HepG2 (cell line): ENCODE data around the gene INPP1. TPM values are rescaled to one million over a fixed set of nuclear protein-coding genes. Genes with fewer than 3 reads are reported as not detected.

Source experiments
- ATAC-seq: fragments of 200-7000 bp; cut with Tn5 transposase; 3 replicates; pipeline ENCODE4 v1.9.1; 2020; ENCODE audit warnings: mild to moderate bottlenecking, moderate library complexity
- BruUV-seq: library from RNA; stranded (reverse); fragments of 400-500 nt; replicated peaks from 2 replicates; lab custom pipeline; 2021; lab: Mats Ljungman, UMichigan
- CTCF ChIA-PET: fragments of 300-600 bp; formaldehyde crosslinking; extraction: SDS; loops from one replicate; lab custom pipeline; 2021; ENCODE audit warnings: low total read pairs, inconsistent platforms, low intra/inter-chr PET ratio; lab: Yijun Ruan, JAX
- POLR2A ChIA-PET: fragments of 350-600 bp; sonication (Branson Sonifier 250); formaldehyde crosslinking; loops from one replicate; lab custom pipeline; 2020; ENCODE audit warnings: antibody characterized with exemption, inconsistent platforms; lab: Yijun Ruan, JAX
- DNase-seq: peaks from one replicate; pipeline ENCODE4 v3.0.0-alpha.2; 2015; ENCODE audit warnings: low spot score
- FAIRE-seq: peaks from 3 replicates; lab custom pipeline; 2011; peaks lifted over from hg19 to GRCh38; lab: Jason Lieb, UNC
- H2AFZ ChIP-seq: one replicate; pipeline ENCODE4 v1.6.1; 2011; ENCODE audit warnings: low read length, inconsistent platforms
- H3K27ac ChIP-seq: fragments of 300-600 bp; 3 replicates; pipeline ENCODE4 v1.8.0; 2011; ENCODE audit warnings: mixed run types, mild to moderate bottlenecking, mixed read lengths, low read length, inconsistent platforms; ENCODE audit not compliant: insufficient read depth; ENCODE audit errors: extremely low read length
- H3K27me3 ChIP-seq, 2 experiments: fragments of 200-600 bp in 1 of 2; 2 replicates in 1 of 2; 3 replicates in 1 of 2; pipeline versions ENCODE4 v1.6.0 to v1.8.0; 2011; ENCODE audit warnings: low read length in 2 of 2, mild to moderate bottlenecking in 2 of 2, moderate library complexity in 2 of 2, inconsistent platforms in 1 of 2; ENCODE audit not compliant: insufficient read depth in 2 of 2, control insufficient read depth in 1 of 2
- H3K36me3 ChIP-seq, 2 experiments: fragments of 200-600 bp in 1 of 2; replicated peaks in 1 of 2; 2 replicates in 1 of 2; 3 replicates in 1 of 2; pipeline versions ENCODE4 v1.5.1 to v1.8.0; 2011; ENCODE audit warnings: low read length in 2 of 2, inconsistent platforms in 1 of 2; ENCODE audit not compliant: insufficient read depth in 2 of 2, control insufficient read depth in 1 of 2
- H3K4me1 ChIP-seq: 2 replicates; pipeline ENCODE4 v1.5.1; 2012; ENCODE audit warnings: low read length, inconsistent platforms; ENCODE audit not compliant: insufficient read depth
- H3K4me2 ChIP-seq: 2 replicates; pipeline ENCODE4 v1.6.0; 2011; ENCODE audit warnings: low read depth, low read length, inconsistent platforms
- H3K4me3 ChIP-seq, 3 experiments: fragments of 200-600 bp in 1 of 3; sonication (generic), shearing (Covaris generic) in 1 of 3; replicated peaks in 1 of 3; 2 replicates each; pipeline ENCODE4 v1.5.1; 2011 to 2016; ENCODE audit warnings: low read length in 3 of 3, inconsistent platforms in 2 of 3, low read depth in 2 of 3, mild to moderate bottlenecking in 2 of 3, control low read depth in 1 of 3, mixed read lengths in 1 of 3; ENCODE audit not compliant: insufficient read depth in 1 of 3
- H3K79me2 ChIP-seq: one replicate; pipeline ENCODE4 v1.6.1; 2011; ENCODE audit warnings: low read length, inconsistent platforms; ENCODE audit not compliant: insufficient read depth
- H3K9ac ChIP-seq: 2 replicates; pipeline ENCODE4 v1.6.0; 2011; ENCODE audit warnings: mild to moderate bottlenecking, low read depth, low read length, inconsistent platforms; ENCODE audit not compliant: insufficient read depth
- H3K9me3 ChIP-seq: 2 replicates; pipeline ENCODE4 v1.5.1; 2012; ENCODE audit warnings: mild to moderate bottlenecking, low read length
- H4K20me1 ChIP-seq: 2 replicates; pipeline ENCODE4 v1.6.0; 2011; ENCODE audit warnings: inconsistent platforms, mild to moderate bottlenecking, low read length, moderate library complexity; ENCODE audit not compliant: insufficient read depth
- ATF7 ChIP-seq, 2 experiments: fragments of 450-650 bp in 1 of 2; sonication (generic) in 1 of 2; formaldehyde crosslinking in 1 of 2; IDR thresholded peaks; 2 replicates each; pipeline versions ENCODE4 v1.4.0 to v1.6.1; 2016 to 2020; ENCODE audit warnings: antibody characterized with exemption in 1 of 2, mild to moderate bottlenecking in 1 of 2, missing genetic modification reagents in 1 of 2
- CTCF ChIP-seq: sonication (generic); formaldehyde crosslinking; IDR thresholded peaks from 2 replicates; pipeline ENCODE4 v1.5.0; 2020; ENCODE audit warnings: mild to moderate bottlenecking, missing genetic modification reagents, moderate library complexity
- HMG20A ChIP-seq: IDR thresholded peaks from 2 replicates; pipeline ENCODE4 v1.6.1; 2016; ENCODE audit warnings: borderline replicate concordance
- KDM1A ChIP-seq: IDR thresholded peaks from 2 replicates; pipeline ENCODE4 v1.6.1; 2016; ENCODE audit warnings: missing compliant biosample characterization
- KLF16 ChIP-seq, 2 experiments: sonication (generic) in 1 of 2; formaldehyde crosslinking in 1 of 2; IDR thresholded peaks; 2 replicates each; pipeline versions ENCODE4 v1.6.1 to v1.8.0; 2016 to 2023; ENCODE audit warnings: missing genetic modification reagents in 2 of 2, missing compliant biosample characterization in 1 of 2
- MXI1 ChIP-seq: IDR thresholded peaks from 3 replicates; pipeline ENCODE4 v1.6.1; 2012; ENCODE audit warnings: low read depth, low read length, inconsistent platforms, borderline replicate concordance
- RCOR2 ChIP-seq: IDR thresholded peaks from 2 replicates; pipeline ENCODE4 v1.6.1; 2016; ENCODE audit warnings: missing biosample characterization, missing genetic modification reagents
- STAG1 ChIP-seq: sonication (generic); formaldehyde crosslinking; IDR thresholded peaks from 2 replicates; pipeline ENCODE4 v1.4.0; 2020; ENCODE audit warnings: missing genetic modification reagents
- ZBTB7B ChIP-seq: sonication (generic); formaldehyde crosslinking; IDR thresholded peaks from 2 replicates; pipeline ENCODE4 v1.4.0; 2020; ENCODE audit warnings: missing genetic modification reagents
- ZMYM3 ChIP-seq: sonication (generic); formaldehyde crosslinking; IDR thresholded peaks from 2 replicates; pipeline ENCODE4 v1.5.1; 2020; ENCODE audit warnings: mild to moderate bottlenecking, missing genetic modification reagents
- ZNF234 ChIP-seq: sonication (generic); formaldehyde crosslinking; conservative IDR thresholded peaks from 2 replicates; pipeline ENCODE4 v1.5.1; 2020; ENCODE audit warnings: mild to moderate bottlenecking, missing genetic modification reagents
- ZNF570 ChIP-seq: sonication (generic); formaldehyde crosslinking; IDR thresholded peaks from 2 replicates; pipeline ENCODE4 v1.4.0; 2020; ENCODE audit warnings: mild to moderate bottlenecking, missing genetic modification reagents, borderline replicate concordance
- WGBS: methylation state at CpG from one replicate; pipeline ENCODE4 v1.1.6; 2017; ENCODE audit warnings: low lambda C conversion rate; 5-methylcytosine and 5-hydroxymethylcytosine counted together
- in situ Hi-C: cut with HindIII; loops from 2 replicates; pipeline ENCODE4 v1.10.0; 2017; ENCODE audit warnings: low pct_unique_long_range_greater_than_20kb; ENCODE audit not compliant: extremely low pct_ligation_motif_present
- intact Hi-C: fragments of 100-400 bp; cut with micrococcal nuclease; formaldehyde crosslinking; loops from one replicate; pipeline ENCODE4 v1.10.0; 2022; ENCODE audit not compliant: unreplicated experiment
- polyA plus RNA-seq, 8 experiments: library from polyadenylated mRNA; depleted of rRNA in 3 of 8; stranded (reverse) in 7 of 8; unstranded in 1 of 8; fragments of >200 nt; fragmentation: Illumina TruSeq in 4 of 8; extraction: Trizol in 4 of 8; gene quantifications; 2 replicates each; pipeline versions ENCODE4 v1.2.1 to v1.2.3, GENCODE V29; 2011 to 2016; ENCODE audit warnings: low read depth in 4 of 8, missing spikeins in 1 of 8, mixed read lengths in 1 of 8; ENCODE audit not compliant: insufficient read depth in 1 of 8
- total RNA-seq, 5 experiments: library from RNA; depleted of rRNA; stranded (reverse); fragments of >200 nt; fragmentation: Illumina TruSeq; extraction: Trizol; gene quantifications; 2 replicates each; pipeline ENCODE4 v1.2.3, GENCODE V29; 2016; ENCODE audit warnings: low read depth in 1 of 5

The INPP1 gene
- total and polyA plus RNA-seq, 2 of the 13 experiments (the other 11 are each of a cell fraction or from before 2014, with no cell fraction given): 10.0 to 13.3 TPM

- Histone ChIP-seq H2AFZ (no peak overlapping the region), H3K27me3 (no peaks in the 10 kb centered on the region), H3K79me2 (peaks cover 2% of the 10 kb centered on the region), H3K9ac (no peak overlapping the region), H3K36me3 (no peaks in the 10 kb centered on the region), H3K9me3 (no peaks in the 10 kb centered on the region), H4K20me1 (no peaks in the 10 kb centered on the region), H3K4me2 (no peak overlapping the region), H3K27ac (no peak overlapping the region), H3K4me3 (no peak overlapping the region), H3K4me1 (peaks cover 62% of the 10 kb centered on the region)
- in situ Hi-C loops (loop anchor here (25.0 kb wide), 1 partner anchor 176 kb away; no protein-coding TSS in a partner anchor), intact Hi-C loops (loop anchor here (10.0 kb wide), 2 partner anchors 308 to 678 kb away; partner anchors contain the start of genes NAB1 and STAT1)
- peak; percentile 75; the same call in 1 of the 2 replicates for TF ChIP-seq RCOR2 (CRISPR knock-in tag)
- TF ChIP-seq ZBTB7B (CRISPR knock-in tag): no peak
- TF ChIP-seq KDM1A: peak; percentile 61; the same call in 1 of the 2 replicates
- peak; percentile 9; the same call in 1 of the 2 replicates for TF ChIP-seq ATF7 (IDR thresholded peaks at IDR 0.05)
- TF ChIP-seq ATF7 (CRISPR knock-in tag; IDR thresholded peaks at IDR 0.05): no peak
- peak; percentile 77 for TF ChIP-seq ZMYM3 (CRISPR knock-in tag)
- no peak for TF ChIP-seq HMG20A (CRISPR knock-in tag)
- no peak for TF ChIP-seq MXI1
- 0 out of 2 replicates have a peak, but pooled peaks have one; percentile 38 for TF ChIP-seq ZNF234 (CRISPR knock-in tag)
- CTCF ChIA-PET: no interaction called here
- FAIRE-seq (no peak), ATAC-seq (no peak), DNase-seq (no peak)
- 95% methylated on average over 2 of the region's 2 CpGs for WGBS
- no TSS peak for BruUV-seq
- POLR2A ChIA-PET: interaction anchor here (0.9 kb wide), 1 partner anchor 16 kb away, joined by 3 read pairs; no protein-coding TSS in a partner anchor
Observed at GRCh38 chr2:190336420-190336819, 7.0 kb upstream of the INPP1 start.

- FAIRE-seq (no peak), ATAC-seq (no peak), DNase-seq (no peak)
- in situ Hi-C loops (loop anchor here (25.0 kb wide), 1 partner anchor 174 kb away; no protein-coding TSS in a partner anchor), intact Hi-C loops (loop anchor here (10.0 kb wide), 2 partner anchors 306 to 676 kb away; partner anchors contain the start of genes NAB1 and STAT1)
- TF ChIP-seq ZNF570 (no peak), STAG1 (CRISPR knock-in tag) (peak; percentile 55), KLF16 (CRISPR knock-in tag; IDR thresholded peaks at IDR 0.05) (0 out of 4 replicates have a peak, but pooled peaks of 1 of the 2 experiments have one; percentile 7), CTCF (CRISPR knock-in tag) (peak; percentile 47)
- Histone ChIP-seq H3K27ac (no peak overlapping the region), H3K9ac (no peak overlapping the region), H3K4me1 (peaks cover 73% of the 10 kb centered on the region), H3K79me2 (peaks cover 2% of the 10 kb centered on the region), H3K36me3 (no peaks in the 10 kb centered on the region), H3K4me2 (no peak overlapping the region), H3K9me3 (no peaks in the 10 kb centered on the region), H3K27me3 (no peaks in the 10 kb centered on the region), H2AFZ (no peak overlapping the region), H3K4me3 (no peak overlapping the region), H4K20me1 (no peaks in the 10 kb centered on the region)
- 93% methylated on average over 1 of the region's 1 CpG for WGBS
- POLR2A ChIA-PET: interaction anchor here (1.0 kb wide), 1 partner anchor 19 kb away, joined by 4 read pairs; the partner anchor contains the start of gene HIBCH
- no TSS peak for BruUV-seq
- CTCF ChIA-PET: no interaction called here
Observed at GRCh38 chr2:190338453-190338852, 4.9 kb upstream of the INPP1 start.
